SK-N-SH treated with all-trans-retinoic acid at 6 μM for 48 hours (cell line): ENCODE data around the gene ACTL6A.

ENCODE experiments used
- ARNTL ChIP-seq: fragments of 450-650 bp; formaldehyde crosslinking; IDR thresholded peaks from 2 replicates; pipeline ENCODE4 v1.5.0; 2020; ENCODE audit warnings: low read depth, mild to moderate bottlenecking, moderate library complexity, borderline replicate concordance
- GLIS3 ChIP-seq: fragments of 250-450 bp; sonication (Bioruptor Pico); IDR thresholded peaks from 2 replicates; pipeline ENCODE4 v1.5.0; 2020; ENCODE audit warnings: mild to moderate bottlenecking, moderate library complexity
- PATZ1 ChIP-seq: fragments of 250-450 bp; sonication (Bioruptor Pico); IDR thresholded peaks from 2 replicates; pipeline ENCODE4 v1.8.0; 2020; ENCODE audit warnings: mild to moderate bottlenecking, moderate library complexity, borderline replicate concordance
- PPARA ChIP-seq: fragments of 250-450 bp; sonication (Bioruptor Pico); IDR thresholded peaks from 2 replicates; pipeline ENCODE4 v1.5.0; 2020; ENCODE audit warnings: mild to moderate bottlenecking, borderline replicate concordance
- RARB ChIP-seq: fragments of 250-450 bp; sonication (Bioruptor Pico); IDR thresholded peaks from 2 replicates; pipeline ENCODE4 v1.8.0; 2021; ENCODE audit warnings: mild to moderate bottlenecking, moderate library complexity
- TOX ChIP-seq: fragments of 250-450 bp; sonication (Bioruptor Pico); IDR thresholded peaks from 2 replicates; pipeline ENCODE4 v1.8.0; 2021; ENCODE audit warnings: mild to moderate bottlenecking, moderate library complexity, borderline replicate concordance
- ZFP30 ChIP-seq: fragments of 450-650 bp; formaldehyde crosslinking; IDR thresholded peaks from 2 replicates; pipeline ENCODE4 v1.5.0; 2022; ENCODE audit warnings: mild to moderate bottlenecking, moderate library complexity
- TF ChIP-seq, protein P1 (sequence below): fragments of 250-450 bp; sonication (Bioruptor Pico); IDR thresholded peaks from 2 replicates; pipeline ENCODE4 v1.5.0; 2020; ENCODE audit warnings: mild to moderate bottlenecking, moderate library complexity
- TF ChIP-seq, protein P2 (sequence below): fragments of 250-450 bp; sonication (Bioruptor Pico); IDR thresholded peaks from 2 replicates; pipeline ENCODE4 v1.5.1; 2020; ENCODE audit warnings: low read depth, mild to moderate bottlenecking, moderate library complexity

GRCh38 chr3:179526482-179526881 is 36.2 kb upstream of the ACTL6A start:
- TF ChIP-seq ZFP30 (CRISPR knock-in tag): no peak
- no peak for TF ChIP-seq GLIS3
- TF ChIP-seq, protein P1, sequence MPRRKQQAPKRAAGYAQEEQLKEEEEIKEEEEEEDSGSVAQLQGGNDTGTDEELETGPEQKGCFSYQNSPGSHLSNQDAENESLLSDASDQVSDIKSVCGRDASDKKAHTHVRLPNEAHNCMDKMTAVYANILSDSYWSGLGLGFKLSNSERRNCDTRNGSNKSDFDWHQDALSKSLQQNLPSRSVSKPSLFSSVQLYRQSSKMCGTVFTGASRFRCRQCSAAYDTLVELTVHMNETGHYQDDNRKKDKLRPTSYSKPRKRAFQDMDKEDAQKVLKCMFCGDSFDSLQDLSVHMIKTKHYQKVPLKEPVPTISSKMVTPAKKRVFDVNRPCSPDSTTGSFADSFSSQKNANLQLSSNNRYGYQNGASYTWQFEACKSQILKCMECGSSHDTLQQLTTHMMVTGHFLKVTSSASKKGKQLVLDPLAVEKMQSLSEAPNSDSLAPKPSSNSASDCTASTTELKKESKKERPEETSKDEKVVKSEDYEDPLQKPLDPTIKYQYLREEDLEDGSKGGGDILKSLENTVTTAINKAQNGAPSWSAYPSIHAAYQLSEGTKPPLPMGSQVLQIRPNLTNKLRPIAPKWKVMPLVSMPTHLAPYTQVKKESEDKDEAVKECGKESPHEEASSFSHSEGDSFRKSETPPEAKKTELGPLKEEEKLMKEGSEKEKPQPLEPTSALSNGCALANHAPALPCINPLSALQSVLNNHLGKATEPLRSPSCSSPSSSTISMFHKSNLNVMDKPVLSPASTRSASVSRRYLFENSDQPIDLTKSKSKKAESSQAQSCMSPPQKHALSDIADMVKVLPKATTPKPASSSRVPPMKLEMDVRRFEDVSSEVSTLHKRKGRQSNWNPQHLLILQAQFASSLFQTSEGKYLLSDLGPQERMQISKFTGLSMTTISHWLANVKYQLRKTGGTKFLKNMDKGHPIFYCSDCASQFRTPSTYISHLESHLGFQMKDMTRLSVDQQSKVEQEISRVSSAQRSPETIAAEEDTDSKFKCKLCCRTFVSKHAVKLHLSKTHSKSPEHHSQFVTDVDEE (CRISPR knock-in tag): no peak
- TF ChIP-seq PATZ1 (CRISPR knock-in tag): no peak
- TF ChIP-seq ARNTL (CRISPR knock-in tag): no peak
- TF ChIP-seq TOX (CRISPR knock-in tag): no peak
- TF ChIP-seq, protein P2, sequence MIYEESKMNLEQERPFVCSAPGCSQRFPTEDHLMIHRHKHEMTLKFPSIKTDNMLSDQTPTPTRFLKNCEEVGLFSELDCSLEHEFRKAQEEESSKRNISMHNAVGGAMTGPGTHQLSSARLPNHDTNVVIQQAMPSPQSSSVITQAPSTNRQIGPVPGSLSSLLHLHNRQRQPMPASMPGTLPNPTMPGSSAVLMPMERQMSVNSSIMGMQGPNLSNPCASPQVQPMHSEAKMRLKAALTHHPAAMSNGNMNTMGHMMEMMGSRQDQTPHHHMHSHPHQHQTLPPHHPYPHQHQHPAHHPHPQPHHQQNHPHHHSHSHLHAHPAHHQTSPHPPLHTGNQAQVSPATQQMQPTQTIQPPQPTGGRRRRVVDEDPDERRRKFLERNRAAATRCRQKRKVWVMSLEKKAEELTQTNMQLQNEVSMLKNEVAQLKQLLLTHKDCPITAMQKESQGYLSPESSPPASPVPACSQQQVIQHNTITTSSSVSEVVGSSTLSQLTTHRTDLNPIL (CRISPR knock-in tag): no peak
- no peak for TF ChIP-seq PPARA (CRISPR knock-in tag)
- TF ChIP-seq RARB (CRISPR knock-in tag): no peak
